ENCODE results near the gene ASCC2. TPM values are rescaled to one million over a fixed set of nuclear protein-coding genes. Genes with fewer than 3 reads are reported as not detected.
"Not testable (repeated sequence)": the region's sequence is repeated elsewhere in the genome, so short reads cannot be mapped to it uniquely, and the experiment has no call there.

ASCC2 gene
- total RNA-seq, 1 donor from 2014 or later = 24.8 TPM

- DNase-seq = no peak
These were observed 18.4 kb upstream of the ASCC2 start for GRCh38 chr22:29856496-29856895.

- peak; percentile 18 for DNase-seq
These were observed 17.6 kb upstream of the ASCC2 start for GRCh38 chr22:29855611-29856181.

- DNase-seq = no peak
These were observed 16.4 kb upstream of the ASCC2 start for GRCh38 chr22:29854432-29854831.

GRCh38 chr22:29848111-29848510, 10.0 kb upstream of the ASCC2 start:
- DNase-seq = no peak

GRCh38 chr22:29846290-29846689, 8.2 kb upstream of the ASCC2 start:
- no peak for DNase-seq

GRCh38 chr22:29842740-29843139, 4.7 kb upstream of the ASCC2 start:
- DNase-seq = no peak

GRCh38 chr22:29842172-29842571, 4.1 kb upstream of the ASCC2 start:
- DNase-seq = no peak

- DNase-seq = no peak
These were observed 2.4 kb upstream of the ASCC2 start for GRCh38 chr22:29840498-29840897.

GRCh38 chr22:29839039-29839438, 965 bp upstream of the ASCC2 start:
- no peak for DNase-seq

GRCh38 chr22:29838599-29838956, 504 bp upstream of the ASCC2 start:
- DNase-seq = no peak

GRCh38 chr22:29836791-29837370, 1.2 kb downstream of the ASCC2 start:
- DNase-seq = not testable (repeated sequence)

GRCh38 chr22:29834046-29834445, 4.0 kb downstream of the ASCC2 start:
- DNase-seq = no peak

GRCh38 chr22:29833392-29833965, 4.6 kb downstream of the ASCC2 start:
- DNase-seq = no peak

- DNase-seq = no peak
These were observed 6.1 kb downstream of the ASCC2 start for GRCh38 chr22:29831958-29832357.

GRCh38 chr22:29831186-29831921, 6.7 kb downstream of the ASCC2 start:
- DNase-seq = no peak

- DNase-seq = peak; percentile 35
These were observed 7.5 kb downstream of the ASCC2 start for GRCh38 chr22:29830585-29830984.

- DNase-seq = not testable (repeated sequence)
These were observed 10.3 kb downstream of the ASCC2 start for GRCh38 chr22:29827726-29828125.

GRCh38 chr22:29827091-29827490, 11.0 kb downstream of the ASCC2 start:
- no peak for DNase-seq

- DNase-seq = no peak
These were observed 12.5 kb downstream of the ASCC2 start for GRCh38 chr22:29825578-29825977.

GRCh38 chr22:29824677-29825076, 13.4 kb downstream of the ASCC2 start:
- no peak for DNase-seq

GRCh38 chr22:29821291-29822016, 16.6 kb downstream of the ASCC2 start:
- DNase-seq = peak; percentile 64

GRCh38 chr22:29820961-29821290, 17.1 kb downstream of the ASCC2 start:
- no peak for DNase-seq

GRCh38 chr22:29819501-29819900, 18.6 kb downstream of the ASCC2 start:
- DNase-seq = no peak

Data from tongue (tissue), 2 donors.